K562 (cell line): ENCODE data around the gene IRS2. TPM values are rescaled to one million over a fixed set of nuclear protein-coding genes. Genes with fewer than 3 reads are reported as not detected.

ENCODE experiments used
- CBX2 ChIP-seq: fragments of 200-600 bp; sonication (generic); IDR thresholded peaks from one replicate; pipeline ENCODE4 v1.6.1; 2012; ENCODE audit warnings: mild to moderate bottlenecking, low read length, inconsistent platforms; ENCODE audit not compliant: insufficient read depth, poor library complexity, severe bottlenecking
- FOXP4 ChIP-seq: sonication (generic); formaldehyde crosslinking; IDR thresholded peaks from 2 replicates; pipeline ENCODE4 v1.8.0; 2022; ENCODE audit warnings: mild to moderate bottlenecking, missing genetic modification reagents, borderline replicate concordance
- GTF2F1 ChIP-seq: IDR thresholded peaks from 2 replicates; pipeline ENCODE4 v1.6.1; 2011; ENCODE audit warnings: low read depth, low read length, improper control_type of control experiment
- HES1 ChIP-seq: fragments of 450-650 bp; IDR thresholded peaks from 2 replicates; pipeline ENCODE4 v1.6.1; 2016; ENCODE audit warnings: low read depth, mild to moderate bottlenecking, moderate library complexity
- HMG20A ChIP-seq: fragments of 450-650 bp; formaldehyde crosslinking; conservative IDR thresholded peaks from 2 replicates; pipeline ENCODE4 v1.4.0; 2020; ENCODE audit warnings: mild to moderate bottlenecking, mixed read lengths
- L3MBTL2 ChIP-seq: fragments of 450-650 bp; IDR thresholded peaks from 2 replicates; pipeline ENCODE4 v1.6.1; 2016; ENCODE audit warnings: mild to moderate bottlenecking, moderate library complexity
- MAX ChIP-seq: sonication (generic); formaldehyde crosslinking; IDR thresholded peaks from 2 replicates; pipeline ENCODE4 v1.9.0; 2022; ENCODE audit warnings: mild to moderate bottlenecking, missing genetic modification reagents
- MBD1 ChIP-seq: fragments of 250-450 bp; sonication (Bioruptor Pico); IDR thresholded peaks from 2 replicates; pipeline ENCODE4 v1.8.0; 2022; ENCODE audit warnings: inconsistent platforms
- MLLT1 ChIP-seq, 2 experiments: fragments of 450-650 bp; IDR thresholded peaks; 2 replicates each; pipeline ENCODE4 v1.6.1; 2016
- MTA2 ChIP-seq: fragments of 450-650 bp; IDR thresholded peaks from 2 replicates; pipeline ENCODE4 v1.6.1; 2016; ENCODE audit warnings: low read depth
- MTA3 ChIP-seq: fragments of 450-650 bp; formaldehyde crosslinking; IDR thresholded peaks from 2 replicates; pipeline ENCODE4 v1.6.1; 2017; ENCODE audit warnings: mild to moderate bottlenecking, borderline replicate concordance
- NCOA6 ChIP-seq: fragments of 450-650 bp; IDR thresholded peaks from 2 replicates; pipeline ENCODE4 v1.6.1; 2017; ENCODE audit warnings: mild to moderate bottlenecking
- NR0B1 ChIP-seq: fragments of 450-650 bp; IDR thresholded peaks from one replicate; pipeline ENCODE4 v1.6.1; 2018; ENCODE audit warnings: mild to moderate bottlenecking, moderate library complexity; ENCODE audit not compliant: partially characterized antibody
- RNF2 ChIP-seq: sonication (generic); IDR thresholded peaks from 2 replicates; pipeline ENCODE4 v1.6.1; 2016
- ZEB2 ChIP-seq: fragments of 450-650 bp; IDR thresholded peaks from 2 replicates; pipeline ENCODE4 v1.6.1; 2016
- ZFP36 ChIP-seq: fragments of 150-350 bp; IDR thresholded peaks from 2 replicates; pipeline ENCODE4 v1.6.1; 2018; ENCODE audit warnings: low read length, low read depth; ENCODE audit not compliant: partially characterized antibody
- ZNF280B ChIP-seq: fragments of 250-450 bp; sonication (Bioruptor Pico); IDR thresholded peaks from 2 replicates; pipeline ENCODE4 v1.5.1; 2021; ENCODE audit warnings: mild to moderate bottlenecking
- ZNF431 ChIP-seq: sonication (generic); formaldehyde crosslinking; IDR thresholded peaks from 2 replicates; pipeline ENCODE4 v1.8.0; 2022; ENCODE audit warnings: mild to moderate bottlenecking, missing genetic modification reagents
- ZNF766 ChIP-seq: fragments of 200-800 bp; sonication (Bioruptor generic); conservative IDR thresholded peaks from 2 replicates; pipeline ENCODE4 v1.6.1; 2016; ENCODE audit warnings: missing genetic modification characterization, missing compliant biosample characterization
- polyA plus RNA-seq, 8 experiments: library from polyadenylated mRNA; depleted of rRNA in 4 of 8; stranded (reverse) in 5 of 8; unstranded in 3 of 8; fragments of >200 nt; fragmentation: Nextera tagmentation in 2 of 8; fragmentation: Illumina TruSeq in 1 of 8; extraction: Ambion mirVana in 2 of 8; extraction: Trizol in 1 of 8; gene quantifications; 2 replicates each; pipeline versions ENCODE4 v1.2.1 to v1.2.3, GENCODE V29; 2011 to 2014; ENCODE audit warnings: inconsistent platforms in 1 of 8, missing spikeins in 1 of 8
- total RNA-seq, 7 experiments: library from RNA; depleted of rRNA in 6 of 7; stranded (reverse); fragments of >200 nt in 6 of 7; fragmentation: Illumina TruSeq in 2 of 7; extraction: Trizol in 2 of 7; gene quantifications; 2 replicates each; pipeline versions ENCODE4 v1.2.1 to v1.2.3, GENCODE V29; 2011 to 2021; ENCODE audit warnings: low replicate concordance in 1 of 7

IRS2 gene
- total and polyA plus RNA-seq, 9 of the 15 experiments (the other 6 are each of a cell fraction or from before 2014, with no cell fraction given): 0.36 to 4.6 (median 0.63) TPM

- TF ChIP-seq NR0B1 (no peak), ZNF431 (CRISPR knock-in tag) (no peak), CBX2 (no peak), RNF2 (peak; percentile 79; the same call in 1 of the 2 replicates), MLLT1 (IDR thresholded peaks at IDR 0.05) (no peak), MTA2 (no peak), ZEB2 (peak; percentile 45; the same call in 1 of the 2 replicates), GTF2F1 (no peak), MTA3 (no peak), HMG20A (CRISPR knock-in tag) (no peak), MBD1 (CRISPR knock-in tag) (no peak), HES1 (no peak), ZFP36 (no peak), MAX (CRISPR knock-in tag) (peak; percentile 60), ZNF280B (CRISPR knock-in tag) (no peak), FOXP4 (CRISPR knock-in tag) (no peak), NCOA6 (no peak), L3MBTL2 (peak; percentile 96), ZNF766 (CRISPR knock-in tag) (peak; percentile 83; the same call in 1 of the 2 replicates)
Observed at GRCh38 chr13:109707044-109707741, 79.2 kb downstream of the IRS2 start (continued).
